H9 (cell line): ENCODE measurements around the gene PLAC9. TPM values are rescaled to one million over a fixed set of nuclear protein-coding genes. Genes with fewer than 3 reads are reported as not detected.

Experiments
- DNase-seq: peaks from one replicate; pipeline ENCODE4 v3.0.0-alpha.2; 2017
- H2AFZ ChIP-seq: one replicate; pipeline ENCODE4 v1.6.1; 2013; ENCODE audit warnings: mild to moderate bottlenecking, low read length, control low read depth, moderate library complexity
- H2AK5ac ChIP-seq: 2 replicates; pipeline ENCODE4 v1.6.1; 2013; ENCODE audit warnings: low read length, control low read depth, mixed read lengths; ENCODE audit not compliant: insufficient read length
- H2BK120ac ChIP-seq: one replicate; pipeline ENCODE4 v1.6.1; 2013; ENCODE audit warnings: low read depth, mild to moderate bottlenecking, low read length, control low read depth, inconsistent platforms; ENCODE audit not compliant: poor library complexity, severe bottlenecking
- H2BK12ac ChIP-seq: 2 replicates; pipeline ENCODE4 v1.6.1; 2013; ENCODE audit warnings: low read length, control low read depth, mixed read lengths, low read depth; ENCODE audit not compliant: insufficient read length
- H2BK15ac ChIP-seq: 2 replicates; pipeline ENCODE4 v1.6.1; 2013; ENCODE audit warnings: low read depth, low read length, control low read depth
- H2BK20ac ChIP-seq: one replicate; pipeline ENCODE4 v1.6.1; 2013; ENCODE audit warnings: low read depth, mild to moderate bottlenecking, low read length, control low read depth, inconsistent platforms; ENCODE audit not compliant: poor library complexity, severe bottlenecking
- H2BK5ac ChIP-seq: 2 replicates; pipeline ENCODE4 v1.6.1; 2013; ENCODE audit warnings: low read length, control low read depth, mixed read lengths; ENCODE audit not compliant: insufficient read length
- H3K14ac ChIP-seq: 2 replicates; pipeline ENCODE4 v1.6.1; 2013; ENCODE audit warnings: low read length, control low read depth; ENCODE audit not compliant: insufficient read depth
- H3K18ac ChIP-seq: 2 replicates; pipeline ENCODE4 v1.6.1; 2013; ENCODE audit warnings: low read depth, mild to moderate bottlenecking, mixed read lengths, low read length, control low read depth; ENCODE audit not compliant: insufficient read length
- H3K23ac ChIP-seq: 2 replicates; pipeline ENCODE4 v1.6.1; 2013; ENCODE audit warnings: low read length, control low read depth, mixed read lengths, low read depth; ENCODE audit not compliant: insufficient read length
- H3K23me2 ChIP-seq: 2 replicates; pipeline ENCODE4 v1.6.1; 2013; ENCODE audit warnings: low read depth, mild to moderate bottlenecking, mixed read lengths, low read length, control low read depth; ENCODE audit not compliant: insufficient read length, poor library complexity, severe bottlenecking
- H3K27ac ChIP-seq: 2 replicates; pipeline ENCODE4 v1.5.1; 2013; ENCODE audit warnings: low read length, control low read depth, mixed read lengths, low read depth; ENCODE audit not compliant: insufficient read length
- H3K27me3 ChIP-seq: 2 replicates; pipeline ENCODE4 v1.6.1; 2013; ENCODE audit warnings: low read length, control low read depth, inconsistent platforms; ENCODE audit not compliant: insufficient read depth
- H3K4ac ChIP-seq: 2 replicates; pipeline ENCODE4 v1.6.1; 2013; ENCODE audit warnings: low read depth, mild to moderate bottlenecking, control low read depth, inconsistent platforms, low read length, moderate library complexity
- H3K4me1 ChIP-seq: 2 replicates; pipeline ENCODE4 v1.6.1; 2013; ENCODE audit warnings: low read length, control low read depth, inconsistent platforms; ENCODE audit not compliant: insufficient read depth
- H3K4me2 ChIP-seq: 2 replicates; pipeline ENCODE4 v1.6.1; 2013; ENCODE audit warnings: low read length, control low read depth, mixed read lengths; ENCODE audit not compliant: insufficient read length, insufficient read depth
- H3K56ac ChIP-seq: 2 replicates; pipeline ENCODE4 v1.6.1; 2013; ENCODE audit warnings: low read depth, mild to moderate bottlenecking, mixed read lengths, low read length, control low read depth; ENCODE audit not compliant: insufficient read length
- H3K79me1 ChIP-seq: 2 replicates; pipeline ENCODE4 v1.6.1; 2013; ENCODE audit warnings: low read depth, mild to moderate bottlenecking, moderate library complexity, low read length, control low read depth, inconsistent platforms; ENCODE audit not compliant: insufficient read depth, poor library complexity, severe bottlenecking
- H3K79me2 ChIP-seq: 2 replicates; pipeline ENCODE4 v1.6.1; 2013; ENCODE audit warnings: low read length, control low read depth, inconsistent platforms; ENCODE audit not compliant: insufficient read depth
- H3K9ac ChIP-seq: 2 replicates; pipeline ENCODE4 v1.6.1; 2013; ENCODE audit warnings: low read length, control low read depth, mixed read lengths; ENCODE audit not compliant: insufficient read length; ENCODE audit errors: extremely low read depth
- H3K9me3 ChIP-seq: one replicate; pipeline ENCODE4 v1.6.1; 2013; ENCODE audit warnings: low read depth, low read length, inconsistent platforms; ENCODE audit not compliant: control insufficient read depth
- H3T11ph ChIP-seq: one replicate; pipeline ENCODE4 v1.6.1; 2013; ENCODE audit warnings: mild to moderate bottlenecking, low read length, control low read depth, inconsistent platforms
- H4K20me1 ChIP-seq: one replicate; pipeline ENCODE4 v1.6.1; 2013; ENCODE audit not compliant: control insufficient read depth, insufficient read length, insufficient read depth
- H4K5ac ChIP-seq: 2 replicates; pipeline ENCODE4 v1.6.1; 2013; ENCODE audit warnings: low read depth, mild to moderate bottlenecking, mixed read lengths, low read length, control low read depth; ENCODE audit not compliant: insufficient read length
- H4K8ac ChIP-seq: replicated peaks from 2 replicates; pipeline ENCODE4 v1.6.1; 2013; ENCODE audit warnings: low read length, control low read depth, mixed read lengths, low read depth; ENCODE audit not compliant: insufficient read length
- H4K91ac ChIP-seq: 2 replicates; pipeline ENCODE4 v1.6.1; 2013; ENCODE audit warnings: low read depth, mild to moderate bottlenecking, moderate library complexity, mixed read lengths, low read length, control low read depth; ENCODE audit not compliant: insufficient read length
- H3K27ac Mint-ChIP-seq, 3 experiments: 2 replicates in 2 of 3; 3 replicates in 1 of 3; pipeline ENCODE4 v1.8.0; 2020 to 2021; ENCODE audit warnings: mixed read lengths in 3 of 3, mild to moderate bottlenecking in 1 of 3, moderate library complexity in 1 of 3
- H3K27me3 Mint-ChIP-seq: 2 replicates; pipeline ENCODE4 v1.8.0; 2021; ENCODE audit warnings: low read depth, mild to moderate bottlenecking, moderate library complexity, mixed read lengths
- H3K36me3 Mint-ChIP-seq, 3 experiments: 2 replicates in 2 of 3; 3 replicates in 1 of 3; pipeline ENCODE4 v1.8.0; 2020 to 2021; ENCODE audit warnings: low read depth in 3 of 3, mixed read lengths in 3 of 3; ENCODE audit not compliant: insufficient read depth in 1 of 3
- H3K4me1 Mint-ChIP-seq, 2 experiments: 2 replicates each; pipeline ENCODE4 v1.8.0; 2020; ENCODE audit warnings: mixed read lengths in 2 of 2
- H3K4me3 Mint-ChIP-seq, 2 experiments: 2 replicates in 1 of 2; 3 replicates in 1 of 2; pipeline ENCODE4 v1.8.0; 2020 to 2021; ENCODE audit warnings: mild to moderate bottlenecking in 2 of 2, mixed read lengths in 2 of 2, moderate library complexity in 1 of 2
- H3K9me3 Mint-ChIP-seq, 2 experiments: 2 replicates in 1 of 2; 3 replicates in 1 of 2; pipeline ENCODE4 v1.8.0; 2020; ENCODE audit warnings: mild to moderate bottlenecking in 2 of 2, mixed read lengths in 2 of 2, moderate library complexity in 1 of 2
- WGBS: extraction: QIAGEN DNeasy Blood & Tissue Kit; methylation state at CpG from one replicate; pipeline ENCODE4 v1.1.7; 2013; ENCODE audit warnings: missing lambda C conversion rate, low lambda C conversion rate, mixed read lengths; ENCODE audit not compliant: insufficient read length; ENCODE audit errors: extremely low coverage; 5-methylcytosine and 5-hydroxymethylcytosine counted together
- total RNA-seq: library from RNA; stranded (reverse); gene quantifications from 2 replicates; pipeline ENCODE4 v1.2.1, GENCODE V29; 2021
- TF ChIP-seq, protein P1 (sequence below): fragments of 200-600 bp; sonication (generic); conservative IDR thresholded peaks from 3 replicates; pipeline ENCODE4 v1.8.0; 2021; ENCODE audit warnings: antibody characterized with exemption, mild to moderate bottlenecking

The PLAC9 gene
- total RNA-seq, 1 experiment from 2014 or later: 4.3 TPM

- no peak overlapping the region for H3K23ac ChIP-seq
- no peak overlapping the region for H2BK12ac ChIP-seq
- peaks cover 32 to 37% of the 10 kb centered on the region in 2 experiments for H3K9me3 Mint-ChIP-seq
- H4K5ac ChIP-seq: no peak overlapping the region
- no peak overlapping the region for H3K14ac ChIP-seq
- no peak overlapping the region for H2BK5ac ChIP-seq
- WGBS: no CpG with 5 or more reads among the region's 8 CpGs
- H3K18ac ChIP-seq: no peak overlapping the region
- peaks cover 21 to 27% (median 22%) of the 10 kb centered on the region in 3 experiments for H3K36me3 Mint-ChIP-seq
- no peak overlapping the region for H3K9ac ChIP-seq
- no peaks in the 10 kb centered on the region for H3K79me2 ChIP-seq
- peak overlapping the region in 1 of 3 experiments; percentile 95; a peak in 1 of 7 replicates for H3K27ac Mint-ChIP-seq
- TF ChIP-seq, protein P1, sequence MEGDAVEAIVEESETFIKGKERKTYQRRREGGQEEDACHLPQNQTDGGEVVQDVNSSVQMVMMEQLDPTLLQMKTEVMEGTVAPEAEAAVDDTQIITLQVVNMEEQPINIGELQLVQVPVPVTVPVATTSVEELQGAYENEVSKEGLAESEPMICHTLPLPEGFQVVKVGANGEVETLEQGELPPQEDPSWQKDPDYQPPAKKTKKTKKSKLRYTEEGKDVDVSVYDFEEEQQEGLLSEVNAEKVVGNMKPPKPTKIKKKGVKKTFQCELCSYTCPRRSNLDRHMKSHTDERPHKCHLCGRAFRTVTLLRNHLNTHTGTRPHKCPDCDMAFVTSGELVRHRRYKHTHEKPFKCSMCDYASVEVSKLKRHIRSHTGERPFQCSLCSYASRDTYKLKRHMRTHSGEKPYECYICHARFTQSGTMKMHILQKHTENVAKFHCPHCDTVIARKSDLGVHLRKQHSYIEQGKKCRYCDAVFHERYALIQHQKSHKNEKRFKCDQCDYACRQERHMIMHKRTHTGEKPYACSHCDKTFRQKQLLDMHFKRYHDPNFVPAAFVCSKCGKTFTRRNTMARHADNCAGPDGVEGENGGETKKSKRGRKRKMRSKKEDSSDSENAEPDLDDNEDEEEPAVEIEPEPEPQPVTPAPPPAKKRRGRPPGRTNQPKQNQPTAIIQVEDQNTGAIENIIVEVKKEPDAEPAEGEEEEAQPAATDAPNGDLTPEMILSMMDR: no peak
- no peak for DNase-seq
- H4K20me1 ChIP-seq: no peaks in the 10 kb centered on the region
- H3T11ph ChIP-seq: no peak overlapping the region
- peaks cover 11% of the 10 kb centered on the region for H3K27me3 Mint-ChIP-seq
- H3K56ac ChIP-seq: no peak overlapping the region
- H3K27me3 ChIP-seq: no peaks in the 10 kb centered on the region
- no peak overlapping the region for H3K4me2 ChIP-seq
- no peak overlapping the region for H2AFZ ChIP-seq
- H3K4me3 Mint-ChIP-seq: no peak overlapping the region; a peak in 1 of 5 replicates
- H3K79me1 ChIP-seq: no peaks in the 10 kb centered on the region
- no peak overlapping the region for H4K91ac ChIP-seq
- H3K4ac ChIP-seq: no peak overlapping the region
- H4K8ac ChIP-seq: no peak overlapping the region
- no peak overlapping the region for H2BK120ac ChIP-seq
- peaks cover 8% of the 10 kb centered on the region for H3K9me3 ChIP-seq
- H2BK20ac ChIP-seq: no peak overlapping the region
- peaks cover 33 to 42% of the 10 kb centered on the region in 2 experiments for H3K4me1 Mint-ChIP-seq
- H3K4me1 ChIP-seq: peaks cover 7% of the 10 kb centered on the region
- H2BK15ac ChIP-seq: no peak overlapping the region
- no peak overlapping the region for H2AK5ac ChIP-seq
- no peaks in the 10 kb centered on the region for H3K23me2 ChIP-seq
- H3K27ac ChIP-seq: no peak overlapping the region
These were observed 23.8 kb upstream of the PLAC9 start for GRCh38 chr10:80108576-80109239.
